IMR-90 (cell line): ENCODE results near the gene LY6G6D. TPM values are rescaled to one million over a fixed set of nuclear protein-coding genes. Genes with fewer than 3 reads are reported as not detected.

ENCODE experiments used
- ATAC-seq: fragments of 200-7000 bp; cut with Tn5 transposase; 2 replicates; pipeline ENCODE4 v1.9.1; 2020; ENCODE audit warnings: low read depth, mild to moderate bottlenecking, moderate library complexity
- BruUV-seq: library from RNA; stranded (reverse); fragments of 400-500 nt; replicated peaks from 2 replicates; lab custom pipeline; 2021; lab: Mats Ljungman, UMichigan
- CTCF ChIA-PET: fragments of 300-600 bp; formaldehyde crosslinking; extraction: SDS; loops from one replicate; lab custom pipeline; 2021; ENCODE audit warnings: antibody characterized with exemption; lab: Yijun Ruan, JAX
- POLR2A ChIA-PET: fragments of 300-600 bp; sonication (Branson Sonifier 250); formaldehyde crosslinking; loops from one replicate; lab custom pipeline; 2022; ENCODE audit warnings: antibody characterized with exemption; ENCODE audit not compliant: unreplicated experiment; lab: Charles Lee
- DNase-seq: peaks from one replicate; pipeline ENCODE4 v3.0.0; 2013
- H2AFZ ChIP-seq: replicated peaks from 2 replicates; pipeline ENCODE3; 2013; ENCODE audit warnings: low read length, mild to moderate bottlenecking; ENCODE audit not compliant: poor library complexity
- H2AK5ac ChIP-seq: 2 replicates; pipeline ENCODE4 v1.6.1; 2013; ENCODE audit warnings: low read depth, low read length, inconsistent platforms
- H2AK9ac ChIP-seq: replicated peaks from 2 replicates; pipeline ENCODE3; 2013; ENCODE audit warnings: mild to moderate bottlenecking, low read depth, low read length, moderate library complexity; ENCODE audit not compliant: poor library complexity
- H2BK120ac ChIP-seq: 2 replicates; pipeline ENCODE4 v1.6.1; 2013; ENCODE audit warnings: low read depth, low read length, inconsistent platforms
- H2BK15ac ChIP-seq: 3 replicates; pipeline ENCODE4 v1.6.1; 2013; ENCODE audit warnings: low read depth, low read length, inconsistent platforms
- H2BK20ac ChIP-seq: 2 replicates; pipeline ENCODE4 v1.6.1; 2013; ENCODE audit warnings: low read depth, mild to moderate bottlenecking, inconsistent platforms, low read length, moderate library complexity
- H2BK5ac ChIP-seq: 2 replicates; pipeline ENCODE4 v1.6.1; 2013; ENCODE audit warnings: mild to moderate bottlenecking, low read depth, low read length, inconsistent platforms; ENCODE audit not compliant: poor library complexity, severe bottlenecking
- H3K14ac ChIP-seq: replicated peaks from 2 replicates; pipeline ENCODE4 v1.6.1; 2013; ENCODE audit warnings: low read depth, low read length, inconsistent platforms
- H3K18ac ChIP-seq: 2 replicates; pipeline ENCODE4 v1.6.1; 2013; ENCODE audit warnings: low read depth, low read length, control low read depth
- H3K23ac ChIP-seq: 2 replicates; pipeline ENCODE4 v1.6.1; 2013; ENCODE audit warnings: low read depth, low read length, inconsistent platforms
- H3K27ac ChIP-seq: 2 replicates; pipeline ENCODE4 v1.5.1; 2013; ENCODE audit warnings: mild to moderate bottlenecking, control low read depth, low read length; ENCODE audit not compliant: insufficient read depth
- H3K27me3 ChIP-seq: 2 replicates; pipeline ENCODE4 v1.6.1; 2013; ENCODE audit warnings: low read length; ENCODE audit not compliant: control insufficient read depth, insufficient read depth
- H3K36me3 ChIP-seq: 2 replicates; pipeline ENCODE4 v1.6.1; 2013; ENCODE audit warnings: low read length, mixed read lengths; ENCODE audit not compliant: control insufficient read depth, insufficient read depth
- H3K4ac ChIP-seq: 2 replicates; pipeline ENCODE4 v1.6.1; 2013; ENCODE audit warnings: low read depth, low read length, inconsistent platforms
- H3K4me1 ChIP-seq: 2 replicates; pipeline ENCODE4 v1.6.1; 2013; ENCODE audit warnings: low read length, mixed read lengths; ENCODE audit not compliant: control insufficient read depth, insufficient read depth
- H3K4me2 ChIP-seq: 2 replicates; pipeline ENCODE4 v1.6.1; 2013; ENCODE audit warnings: low read depth, mild to moderate bottlenecking, control low read depth, low read length, moderate library complexity
- H3K4me3 ChIP-seq: 2 replicates; pipeline ENCODE4 v1.5.1; 2013; ENCODE audit warnings: low read depth, mild to moderate bottlenecking, control low read depth, low read length, moderate library complexity; ENCODE audit not compliant: insufficient read depth
- H3K56ac ChIP-seq: 2 replicates; pipeline ENCODE4 v1.6.1; 2013; ENCODE audit warnings: low read length, inconsistent platforms; ENCODE audit not compliant: insufficient read depth; ENCODE audit errors: extremely low read depth
- H3K79me1 ChIP-seq, 2 experiments: 2 replicates each; pipeline ENCODE4 v1.6.1; 2013; ENCODE audit warnings: low read length in 2 of 2, inconsistent platforms in 1 of 2, low read depth in 1 of 2
- H3K9ac ChIP-seq: 2 replicates; pipeline ENCODE4 v1.6.1; 2013; ENCODE audit warnings: low read depth, low read length, control low read depth
- H3K9me1 ChIP-seq: 2 replicates; pipeline ENCODE4 v1.6.1; 2013; ENCODE audit warnings: low read length, inconsistent platforms; ENCODE audit not compliant: insufficient read depth
- H3K9me3 ChIP-seq: 2 replicates; pipeline ENCODE4 v1.6.1; 2013; ENCODE audit warnings: low read length; ENCODE audit not compliant: control insufficient read depth, insufficient read depth
- H4K20me1 ChIP-seq: 2 replicates; pipeline ENCODE4 v1.6.1; 2013; ENCODE audit warnings: low read length, inconsistent platforms; ENCODE audit not compliant: insufficient read depth
- H4K5ac ChIP-seq: 2 replicates; pipeline ENCODE4 v1.6.1; 2013; ENCODE audit warnings: mild to moderate bottlenecking, low read depth, low read length, control low read depth
- H4K8ac ChIP-seq, 2 experiments: 2 replicates each; pipeline ENCODE4 v1.6.1; 2013; ENCODE audit warnings: low read depth in 2 of 2, low read length in 2 of 2, control low read depth in 1 of 2, inconsistent platforms in 1 of 2
- H4K91ac ChIP-seq: 2 replicates; pipeline ENCODE4 v1.6.1; 2013; ENCODE audit warnings: low read depth, low read length, inconsistent platforms; ENCODE audit not compliant: insufficient read depth
- BHLHE40 ChIP-seq: fragments of 150-350 bp; IDR thresholded peaks from 2 replicates; pipeline ENCODE4 v1.6.1; 2016; ENCODE audit warnings: mild to moderate bottlenecking, low read depth, low read length
- CHD1 ChIP-seq: IDR thresholded peaks from 2 replicates; pipeline ENCODE4 v1.6.1; 2012; ENCODE audit warnings: low read depth, low read length, improper control_type of control experiment
- FOS ChIP-seq: fragments of 150-350 bp; IDR thresholded peaks from 2 replicates; pipeline ENCODE4 v1.6.1; 2016; ENCODE audit warnings: low read depth, low read length
- MAZ ChIP-seq: IDR thresholded peaks from 2 replicates; pipeline ENCODE4 v1.6.1; 2012; ENCODE audit warnings: low read depth, mild to moderate bottlenecking, low read length, improper control_type of control experiment, moderate library complexity, borderline replicate concordance
- MXI1 ChIP-seq: IDR thresholded peaks from 2 replicates; pipeline ENCODE4 v1.6.1; 2012; ENCODE audit warnings: low read depth, mild to moderate bottlenecking, low read length, moderate library complexity, borderline replicate concordance
- NFE2L2 ChIP-seq: fragments of 150-350 bp; IDR thresholded peaks from 2 replicates; pipeline ENCODE4 v1.6.1; 2016; ENCODE audit warnings: low read depth, mild to moderate bottlenecking, low read length
- POLR2A ChIP-seq: IDR thresholded peaks from 2 replicates; pipeline ENCODE4 v1.6.1; 2012; ENCODE audit warnings: mild to moderate bottlenecking, low read depth, low read length
- RAD21 ChIP-seq: IDR thresholded peaks from 2 replicates; pipeline ENCODE4 v1.6.1; 2012; ENCODE audit warnings: low read length, improper control_type of control experiment
- RCOR1 ChIP-seq: IDR thresholded peaks from 2 replicates; pipeline ENCODE4 v1.6.1; 2012; ENCODE audit warnings: mild to moderate bottlenecking, low read length, improper control_type of control experiment; ENCODE audit not compliant: insufficient replicate concordance
- RFX5 ChIP-seq: IDR thresholded peaks from 2 replicates; pipeline ENCODE4 v1.8.0; 2012; ENCODE audit warnings: low read depth, mild to moderate bottlenecking, low read length, moderate library complexity
- WGBS, 2 experiments: methylation state at CpG; one replicate each; pipeline versions ENCODE4 v1.1.5 to v1.1.7; 2013; ENCODE audit warnings: missing lambda C conversion rate in 2 of 2; ENCODE audit not compliant: insufficient read length in 1 of 2; ENCODE audit errors: extremely low coverage in 2 of 2; 5-methylcytosine and 5-hydroxymethylcytosine counted together
- dilution Hi-C: fragments of 300-500 bp; cut with HindIII; formaldehyde crosslinking; loops from one replicate; pipeline ENCODE4 v1.14.3; 2018; ENCODE audit warnings: low sequenced_read_pairs; ENCODE audit not compliant: unreplicated experiment
- in situ Hi-C: fragments of 300-500 bp; cut with MboI; formaldehyde crosslinking; loops from 3 replicates; pipeline ENCODE4 v1.14.3; 2019; ENCODE audit warnings: low sequenced_read_pairs, inconsistent platforms, mixed read lengths
- intact Hi-C: fragments of 100-400 bp; cut with micrococcal nuclease; formaldehyde crosslinking; loops from 2 replicates; pipeline ENCODE4 v1.10.0; 2022
- polyA plus RNA-seq, 3 experiments: library from polyadenylated mRNA; depleted of rRNA; stranded (reverse); fragments of >200 nt; gene quantifications; 2 replicates each; pipeline ENCODE4 v1.2.3, GENCODE V29; 2012; ENCODE audit warnings: low replicate concordance in 1 of 3
- total RNA-seq: library from RNA; depleted of rRNA; stranded (reverse); fragments of >200 nt; gene quantifications from 2 replicates; pipeline ENCODE4 v1.2.3, GENCODE V29; 2012
- TF ChIP-seq, protein P1 (sequence below): fragments of 150-350 bp; IDR thresholded peaks from 2 replicates; pipeline ENCODE4 v1.6.1; 2016; ENCODE audit warnings: low read depth, mild to moderate bottlenecking, low read length, moderate library complexity, borderline replicate concordance
- TF ChIP-seq, protein P2 (sequence below): fragments of 150-350 bp; IDR thresholded peaks from 2 replicates; pipeline ENCODE4 v1.6.1; 2017; ENCODE audit warnings: mild to moderate bottlenecking, antibody characterized with exemption, low read length, low read depth

LY6G6D gene
- total and polyA plus RNA-seq, 2 of the 4 experiments (the other 2 are of a cell fraction), result not detected

DNA sequence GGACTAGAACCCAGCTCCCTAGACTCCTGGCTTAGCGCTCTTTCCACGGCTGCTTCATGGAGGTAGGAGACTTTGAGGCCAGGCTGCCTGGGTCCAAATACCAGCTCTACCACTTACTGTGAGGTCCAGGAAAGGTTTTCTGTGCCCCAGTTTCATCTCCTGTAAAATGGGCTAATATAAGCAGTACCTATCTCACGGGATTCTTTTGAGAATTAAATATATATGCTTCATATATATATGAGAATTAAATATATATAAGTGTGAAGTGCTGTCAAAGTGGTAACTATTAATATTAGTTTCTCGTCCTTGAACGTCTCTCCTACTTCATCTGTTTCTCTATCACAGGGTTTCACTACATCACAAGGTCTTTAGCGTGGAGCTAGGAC is 24.1 kb upstream of the LY6G6D start:
- no peak overlapping the region for H3K56ac ChIP-seq
- H3K4ac ChIP-seq, result no peak overlapping the region
- dilution Hi-C loops (no loop called here), in situ Hi-C loops (no loop called here), intact Hi-C loops (no loop called here)
- H2BK20ac ChIP-seq, result no peak overlapping the region
- H3K27me3 ChIP-seq, result no peaks in the 10 kb centered on the region
- no peak overlapping the region for H4K91ac ChIP-seq
- peaks cover 4 to 6% of the 10 kb centered on the region in 2 experiments; a peak in 2 of 4 replicates for H3K79me1 ChIP-seq
- no peak overlapping the region for H4K5ac ChIP-seq
- ChIA-PET POLR2A (no interaction called here), CTCF (no interaction called here)
- no peak overlapping the region for H3K9ac ChIP-seq
- H3K4me1 ChIP-seq, result no peaks in the 10 kb centered on the region
- no peaks in the 10 kb centered on the region for H3K9me3 ChIP-seq
- H3K27ac ChIP-seq, result no peak overlapping the region
- TF ChIP-seq POLR2A (no peak), RCOR1 (no peak), RFX5 (no peak), NFE2L2 (no peak), BHLHE40 (no peak), CHD1 (no peak), FOS (no peak), MAZ (no peak), MXI1 (no peak), RAD21 (no peak)
- TF ChIP-seq, protein P1, sequence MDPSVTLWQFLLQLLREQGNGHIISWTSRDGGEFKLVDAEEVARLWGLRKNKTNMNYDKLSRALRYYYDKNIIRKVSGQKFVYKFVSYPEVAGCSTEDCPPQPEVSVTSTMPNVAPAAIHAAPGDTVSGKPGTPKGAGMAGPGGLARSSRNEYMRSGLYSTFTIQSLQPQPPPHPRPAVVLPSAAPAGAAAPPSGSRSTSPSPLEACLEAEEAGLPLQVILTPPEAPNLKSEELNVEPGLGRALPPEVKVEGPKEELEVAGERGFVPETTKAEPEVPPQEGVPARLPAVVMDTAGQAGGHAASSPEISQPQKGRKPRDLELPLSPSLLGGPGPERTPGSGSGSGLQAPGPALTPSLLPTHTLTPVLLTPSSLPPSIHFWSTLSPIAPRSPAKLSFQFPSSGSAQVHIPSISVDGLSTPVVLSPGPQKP, result no peak
- TF ChIP-seq, protein P2, sequence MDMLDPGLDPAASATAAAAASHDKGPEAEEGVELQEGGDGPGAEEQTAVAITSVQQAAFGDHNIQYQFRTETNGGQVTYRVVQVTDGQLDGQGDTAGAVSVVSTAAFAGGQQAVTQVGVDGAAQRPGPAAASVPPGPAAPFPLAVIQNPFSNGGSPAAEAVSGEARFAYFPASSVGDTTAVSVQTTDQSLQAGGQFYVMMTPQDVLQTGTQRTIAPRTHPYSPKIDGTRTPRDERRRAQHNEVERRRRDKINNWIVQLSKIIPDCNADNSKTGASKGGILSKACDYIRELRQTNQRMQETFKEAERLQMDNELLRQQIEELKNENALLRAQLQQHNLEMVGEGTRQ, result no peak
- DNase-seq, result no peak
- no peak overlapping the region for H3K18ac ChIP-seq
- no peak overlapping the region for H2BK15ac ChIP-seq
- H3K14ac ChIP-seq, result no peak overlapping the region
- no peak overlapping the region for H4K8ac ChIP-seq
- WGBS, 2 experiments, result no CpG with 5 or more reads among the region's 6 CpGs
- H2AK5ac ChIP-seq, result no peak overlapping the region
- no peaks in the 10 kb centered on the region for H3K9me1 ChIP-seq
- no peak overlapping the region for H3K23ac ChIP-seq
- no TSS peak for BruUV-seq
- H3K4me3 ChIP-seq, result no peak overlapping the region
- H2BK5ac ChIP-seq, result no peak overlapping the region
- H3K36me3 ChIP-seq, result peaks cover 80% of the 10 kb centered on the region
- H2AFZ ChIP-seq, result no peak overlapping the region
- H2AK9ac ChIP-seq, result no peak overlapping the region
- no peak overlapping the region for H2BK120ac ChIP-seq
- no peak overlapping the region for H3K4me2 ChIP-seq
- no peaks in the 10 kb centered on the region for H4K20me1 ChIP-seq
- no peak for ATAC-seq
